HUES64 (cell line): Measurements from ENCODE around the gene FIGNL1.

Experiments used
- H3K27ac ChIP-seq: 2 replicates; pipeline ENCODE4 v1.7.0; 2013; ENCODE audit warnings: low read depth, low read length, inconsistent platforms
- H3K27me3 ChIP-seq: 2 replicates; pipeline ENCODE4 v1.6.1; 2013; ENCODE audit warnings: mild to moderate bottlenecking, low read length; ENCODE audit not compliant: insufficient read depth
- H3K36me3 ChIP-seq: 2 replicates; pipeline ENCODE4 v1.6.1; 2013; ENCODE audit warnings: mild to moderate bottlenecking, low read length; ENCODE audit not compliant: insufficient read depth
- H3K4me1 ChIP-seq: 2 replicates; pipeline ENCODE4 v1.6.1; 2013; ENCODE audit warnings: mild to moderate bottlenecking, low read length, moderate library complexity; ENCODE audit not compliant: insufficient read depth
- H3K4me3 ChIP-seq: 2 replicates; pipeline ENCODE4 v1.5.1; 2013; ENCODE audit warnings: mild to moderate bottlenecking, low read length, moderate library complexity
- H3K9ac ChIP-seq: 2 replicates; pipeline ENCODE4 v1.6.1; 2013; ENCODE audit warnings: mild to moderate bottlenecking, low read depth, low read length
- H3K9me3 ChIP-seq: 2 replicates; pipeline ENCODE4 v1.6.1; 2013; ENCODE audit warnings: low read depth, low read length; ENCODE audit not compliant: insufficient read depth
- WGBS: fragments of 150-250, 120-280 bp; methylation state at CpG from one replicate; pipeline ENCODE4 v1.1.7; 2013; ENCODE audit warnings: missing lambda C conversion rate; 5-methylcytosine and 5-hydroxymethylcytosine counted together

The FIGNL1 gene

GRCh38 chr7:50411332-50411731, 38.8 kb downstream of the FIGNL1 start:
- no peaks in the 10 kb centered on the region for H3K27me3 ChIP-seq
- no peak overlapping the region for H3K4me3 ChIP-seq
- H3K27ac ChIP-seq = no peak overlapping the region
- H3K4me1 ChIP-seq = no peaks in the 10 kb centered on the region
- H3K9ac ChIP-seq = no peak overlapping the region
- WGBS = 96% methylated on average over 6 of the region's 6 CpGs
- H3K9me3 ChIP-seq = no peaks in the 10 kb centered on the region
- H3K36me3 ChIP-seq = no peaks in the 10 kb centered on the region

DNA sequence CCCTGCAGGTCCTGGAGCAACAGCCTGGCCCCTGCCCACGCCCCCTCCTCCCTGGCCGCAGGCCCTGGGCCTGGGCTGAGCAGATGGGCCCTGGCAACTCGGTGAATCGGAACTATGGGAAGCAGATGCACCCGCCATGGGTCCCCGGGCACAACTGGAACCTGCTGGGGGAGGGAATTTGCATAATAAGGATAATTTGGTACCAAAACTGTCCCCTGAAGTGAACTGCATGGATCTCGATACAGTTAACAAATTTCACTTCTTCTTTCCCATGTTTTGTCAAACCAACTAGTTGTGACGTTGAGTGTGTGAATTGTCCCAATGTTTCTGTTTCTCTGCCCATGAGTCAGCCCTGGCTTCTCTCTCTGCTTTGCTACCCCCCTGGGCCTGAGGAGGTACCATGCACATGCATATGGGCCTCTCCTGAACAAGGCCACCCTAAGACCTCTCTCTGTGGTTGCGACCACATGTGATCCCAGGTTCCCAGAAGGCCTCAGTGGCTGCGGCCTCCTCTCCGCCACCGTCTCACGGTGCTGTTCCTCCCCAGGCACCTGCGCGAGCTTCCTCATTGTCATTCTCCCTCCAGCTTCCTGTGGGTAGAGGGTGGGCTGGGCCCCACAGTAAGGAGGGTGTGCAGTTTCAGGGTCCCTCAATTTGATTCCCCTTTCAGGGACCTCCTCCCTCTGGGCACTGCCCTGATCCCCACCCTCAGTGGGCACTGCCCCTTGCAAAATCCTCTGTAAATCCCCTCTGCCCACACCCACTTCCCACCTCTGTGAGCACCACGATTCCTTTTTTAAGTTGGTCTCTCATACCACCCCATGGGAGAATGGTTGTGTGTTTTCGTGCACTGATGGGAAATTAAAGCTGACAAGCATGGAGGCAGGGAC, 40.0 kb downstream of the FIGNL1 start:
- Histone ChIP-seq H3K9ac (no peak overlapping the region), H3K27ac (no peak overlapping the region)
- 93% methylated on average over 17 of the region's 17 CpGs for WGBS

GRCh38 chr7:50406935-50407334, 43.2 kb downstream of the FIGNL1 start:
- H3K27me3 ChIP-seq = no peaks in the 10 kb centered on the region

More for the DNA sequence above, 40.0 kb downstream of the FIGNL1 start:
- Histone ChIP-seq H3K27me3 (no peaks in the 10 kb centered on the region), H3K36me3 (no peaks in the 10 kb centered on the region), H3K4me3 (no peak overlapping the region), H3K9me3 (no peaks in the 10 kb centered on the region), H3K4me1 (no peaks in the 10 kb centered on the region)

DNA sequence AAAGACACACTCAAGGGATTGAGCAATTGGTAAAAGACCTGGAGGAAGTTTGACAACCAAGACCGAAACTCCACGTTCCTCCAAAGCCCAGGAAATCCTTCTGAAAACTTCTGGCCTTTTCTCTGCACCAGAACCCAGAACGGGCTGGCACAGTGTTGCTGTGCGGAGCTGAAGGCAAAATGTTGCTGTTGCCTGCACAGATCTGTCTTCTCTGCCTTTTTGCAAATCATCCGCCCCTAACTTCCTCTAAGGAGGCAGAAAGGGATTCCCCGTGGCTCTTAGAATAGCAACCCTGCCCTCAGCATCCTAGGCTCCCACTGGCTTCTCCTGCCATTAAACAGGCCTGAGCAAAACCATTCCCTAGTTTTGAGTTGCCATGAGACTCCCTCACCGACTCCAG, 44.9 kb downstream of the FIGNL1 start:
- H3K4me3 ChIP-seq = no peak overlapping the region
- H3K9ac ChIP-seq = no peak overlapping the region
- no peaks in the 10 kb centered on the region for H3K4me1 ChIP-seq
- H3K36me3 ChIP-seq = no peaks in the 10 kb centered on the region
- 94% methylated on average over 7 of the region's 7 CpGs for whole genome bisulfite sequencing
- no peaks in the 10 kb centered on the region for H3K9me3 ChIP-seq
- H3K27me3 ChIP-seq = no peaks in the 10 kb centered on the region
- H3K27ac ChIP-seq = no peak overlapping the region

More at GRCh38 chr7:50406935-50407334, 43.2 kb downstream of the FIGNL1 start:
- Histone ChIP-seq H3K4me1 (no peaks in the 10 kb centered on the region), H3K27ac (no peak overlapping the region), H3K36me3 (no peaks in the 10 kb centered on the region), H3K9me3 (no peaks in the 10 kb centered on the region), H3K9ac (no peak overlapping the region), H3K4me3 (no peak overlapping the region)
- 86% methylated on average over 5 of the region's 5 CpGs for WGBS

DNA sequence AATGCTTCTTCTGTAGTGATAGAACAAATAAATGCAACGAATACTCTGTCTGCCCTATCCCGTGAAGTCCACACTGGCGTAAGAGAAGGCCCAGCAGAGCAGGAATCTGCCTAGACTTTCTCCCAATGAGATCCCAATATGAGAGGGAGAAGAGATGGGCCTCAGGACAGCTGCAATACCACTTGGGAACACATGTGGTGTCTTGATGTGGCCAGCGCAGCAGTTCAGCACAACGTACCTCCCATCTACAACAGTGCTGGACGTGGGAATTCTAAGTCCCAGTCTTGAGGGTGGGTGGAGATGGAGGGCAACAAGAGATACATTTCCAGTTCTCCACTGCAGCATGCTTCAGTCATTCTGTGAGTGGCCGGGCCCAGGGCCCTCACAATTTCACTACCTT, 45.8 kb downstream of the FIGNL1 start:
- H3K9me3 ChIP-seq = no peaks in the 10 kb centered on the region
- no peaks in the 10 kb centered on the region for H3K4me1 ChIP-seq
- no peaks in the 10 kb centered on the region for H3K36me3 ChIP-seq
- no peak overlapping the region for H3K27ac ChIP-seq
- H3K4me3 ChIP-seq = no peak overlapping the region
- WGBS = 89% methylated on average over 7 of the region's 7 CpGs
- H3K9ac ChIP-seq = no peak overlapping the region
- H3K27me3 ChIP-seq = no peaks in the 10 kb centered on the region; the same call in 1 of the 2 replicates

DNA sequence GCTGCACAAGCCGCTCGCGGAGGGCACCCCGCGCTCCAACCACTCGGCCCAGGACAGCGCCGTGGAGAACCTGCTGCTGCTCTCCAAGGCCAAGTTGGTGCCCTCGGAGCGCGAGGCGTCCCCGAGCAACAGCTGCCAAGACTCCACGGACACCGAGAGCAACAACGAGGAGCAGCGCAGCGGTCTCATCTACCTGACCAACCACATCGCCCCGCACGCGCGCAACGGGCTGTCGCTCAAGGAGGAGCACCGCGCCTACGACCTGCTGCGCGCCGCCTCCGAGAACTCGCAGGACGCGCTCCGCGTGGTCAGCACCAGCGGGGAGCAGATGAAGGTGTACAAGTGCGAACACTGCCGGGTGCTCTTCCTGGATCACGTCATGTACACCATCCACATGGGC, 50.0 kb downstream of the FIGNL1 start:
- WGBS = 96% methylated on average over 41 of the region's 41 CpGs

DNA sequence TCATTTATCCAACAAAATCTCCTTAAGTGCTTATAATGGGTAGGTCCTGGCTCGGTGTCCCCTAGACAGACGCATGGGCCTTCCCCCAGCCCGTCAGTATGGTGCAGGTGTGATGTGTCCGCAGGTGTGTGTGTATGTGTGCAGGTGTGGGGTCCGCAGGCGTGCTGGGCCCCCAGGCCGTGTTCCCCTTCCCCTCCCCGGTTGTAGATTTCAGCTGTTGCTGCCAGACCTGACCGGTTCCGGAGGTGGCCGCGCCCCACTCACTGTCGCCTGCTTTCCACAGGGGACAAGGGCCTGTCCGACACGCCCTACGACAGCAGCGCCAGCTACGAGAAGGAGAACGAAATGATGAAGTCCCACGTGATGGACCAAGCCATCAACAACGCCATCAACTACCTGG, 50.5 kb downstream of the FIGNL1 start:
- Histone ChIP-seq H3K9me3 (no peaks in the 10 kb centered on the region), H3K9ac (no peak overlapping the region), H3K27ac (no peak overlapping the region), H3K4me3 (no peak overlapping the region), H3K27me3 (no peaks in the 10 kb centered on the region; the same call in 1 of the 2 replicates), H3K36me3 (no peaks in the 10 kb centered on the region), H3K4me1 (no peaks in the 10 kb centered on the region)
- 95% methylated on average over 21 of the region's 21 CpGs for WGBS

More for the DNA sequence above, 50.0 kb downstream of the FIGNL1 start:
- Histone ChIP-seq H3K27ac (no peak overlapping the region), H3K36me3 (no peaks in the 10 kb centered on the region), H3K27me3 (no peaks in the 10 kb centered on the region; the same call in 1 of the 2 replicates), H3K4me1 (no peaks in the 10 kb centered on the region), H3K9me3 (no peaks in the 10 kb centered on the region), H3K9ac (no peak overlapping the region), H3K4me3 (no peak overlapping the region)

DNA sequence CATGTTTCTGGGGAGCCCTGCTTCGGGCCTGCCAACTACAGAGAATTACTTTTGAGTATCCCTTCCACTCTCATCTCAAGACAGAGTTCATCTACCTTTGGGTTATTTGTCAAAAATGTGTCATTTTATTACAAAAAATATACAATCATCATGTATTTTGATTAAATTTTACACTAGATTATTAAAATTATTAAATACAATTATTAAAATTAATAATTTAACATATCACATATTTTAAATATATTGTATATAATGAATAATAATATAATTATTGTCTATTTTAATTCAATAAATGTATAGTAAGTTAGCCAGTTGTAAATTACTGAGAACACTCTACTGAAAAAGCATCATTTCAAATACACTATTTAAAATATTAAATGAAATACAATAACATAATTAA, 50.9 kb downstream of the FIGNL1 start:
- Histone ChIP-seq H3K4me3 (no peak overlapping the region), H3K27me3 (no peaks in the 10 kb centered on the region; the same call in 1 of the 2 replicates), H3K36me3 (no peaks in the 10 kb centered on the region), H3K4me1 (no peaks in the 10 kb centered on the region), H3K9me3 (no peaks in the 10 kb centered on the region), H3K27ac (no peak overlapping the region), H3K9ac (no peak overlapping the region)
- 100% methylated on average over 1 of the region's 1 CpG for WGBS

DNA sequence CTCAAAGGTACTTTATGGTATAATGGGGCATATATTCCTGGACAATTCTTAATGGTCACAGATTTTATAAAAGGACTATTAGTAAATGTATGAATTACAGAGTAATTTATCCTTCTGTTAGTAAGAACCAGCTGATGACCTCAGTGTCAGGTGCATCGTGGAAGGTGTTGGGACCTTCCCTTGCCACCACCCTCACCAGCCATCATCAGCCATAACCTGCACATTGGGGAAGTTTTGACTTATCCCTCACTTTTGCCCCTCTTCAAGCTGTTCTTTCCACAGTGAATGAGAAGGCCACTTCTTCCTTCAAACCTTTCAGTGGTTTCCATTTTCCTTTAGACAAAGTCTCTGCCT, 52.2 kb downstream of the FIGNL1 start:
- whole genome bisulfite sequencing = 95% methylated on average over 1 of the region's 1 CpG
- no peaks in the 10 kb centered on the region for H3K36me3 ChIP-seq
- no peak overlapping the region for H3K4me3 ChIP-seq
- no peaks in the 10 kb centered on the region for H3K4me1 ChIP-seq
- no peaks in the 10 kb centered on the region; the same call in 1 of the 2 replicates for H3K27me3 ChIP-seq
- H3K27ac ChIP-seq = no peak overlapping the region
- H3K9me3 ChIP-seq = no peaks in the 10 kb centered on the region
- H3K9ac ChIP-seq = no peak overlapping the region

DNA sequence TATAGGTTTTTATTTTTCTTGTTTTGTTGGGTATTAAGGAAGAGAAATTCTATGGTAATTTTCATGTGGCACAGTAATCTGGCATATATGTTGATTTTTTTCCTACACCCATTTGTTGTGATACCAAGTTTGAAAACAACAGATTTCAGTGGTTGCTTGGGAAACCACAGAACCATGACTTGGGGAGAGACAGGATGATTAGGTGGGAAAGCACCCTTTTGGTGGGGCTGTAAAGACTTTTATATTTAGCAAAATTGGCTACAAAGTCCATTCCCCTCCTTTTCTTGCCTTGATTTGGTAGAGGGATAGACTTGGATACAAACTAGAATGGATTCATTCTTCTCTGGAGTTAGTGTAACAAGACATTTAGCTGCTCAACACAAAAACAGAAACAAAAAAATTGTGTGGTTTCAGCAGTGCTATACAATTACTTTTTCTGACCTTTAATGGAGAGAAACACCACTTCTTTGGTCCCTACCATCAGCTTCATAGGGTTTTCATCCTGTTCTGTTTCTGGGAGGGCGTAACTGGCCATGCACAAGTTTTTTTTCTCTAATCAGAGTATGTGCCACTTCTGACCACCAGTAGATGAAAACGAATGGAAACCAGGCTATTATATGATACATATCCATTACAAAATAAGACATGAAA, 52.7 kb downstream of the FIGNL1 start:
- WGBS = 90% methylated on average over 2 of the region's 2 CpGs
- H3K9ac ChIP-seq = no peak overlapping the region
- no peaks in the 10 kb centered on the region for H3K9me3 ChIP-seq
- H3K36me3 ChIP-seq = no peaks in the 10 kb centered on the region
- H3K4me1 ChIP-seq = no peaks in the 10 kb centered on the region
- no peaks in the 10 kb centered on the region; the same call in 1 of the 2 replicates for H3K27me3 ChIP-seq
- H3K27ac ChIP-seq = no peak overlapping the region
- H3K4me3 ChIP-seq = no peak overlapping the region

- Histone ChIP-seq H3K27ac (no peak overlapping the region), H3K36me3 (no peaks in the 10 kb centered on the region), H3K4me3 (no peak overlapping the region), H3K9me3 (no peaks in the 10 kb centered on the region), H3K9ac (no peak overlapping the region), H3K4me1 (no peaks in the 10 kb centered on the region), H3K27me3 (no peaks in the 10 kb centered on the region; the same call in 1 of the 2 replicates)
- WGBS = 100% methylated on average over 1 of the region's 2 CpGs
Measured at GRCh38 chr7:50396856-50397255, 53.3 kb downstream of the FIGNL1 start.
